ENCODE measurements around the gene VEZT. TPM values are rescaled to one million over a fixed set of nuclear protein-coding genes. Genes with fewer than 3 reads are reported as not detected.

The VEZT gene
- total RNA-seq, 2 experiments from 2014 or later, result 57.7 to 77.1 TPM

GRCh38 chr12:95208678-95209077 is 8.9 kb upstream of the VEZT start:
- Histone ChIP-seq H3K9me2 (ENCODE audit: insufficient read depth, low read length) (no peaks in the 10 kb centered on the region), H3K4me2 (ENCODE audit: low read length) (no peak overlapping the region), H3K9me3 (ENCODE audit: low read length) (no peaks in the 10 kb centered on the region), H2AFZ (ENCODE audit: low read length) (no peak overlapping the region), H3K27ac (ENCODE audit: low read depth, low read length, poor library complexity, severe bottlenecking) (no peak overlapping the region), H3K4me1 (ENCODE audit: insufficient read depth, low read length, poor library complexity, severe bottlenecking) (peaks cover 27% of the 10 kb centered on the region), H3K4me3 (ENCODE audit: low read depth, low read length, poor library complexity, severe bottlenecking) (no peak overlapping the region), H3K36me3 (ENCODE audit: insufficient read depth, low read length) (no peaks in the 10 kb centered on the region; the same call in 1 of the 2 replicates), H4K20me1 (ENCODE audit: insufficient read depth, low read length) (no peaks in the 10 kb centered on the region), H3K79me2 (ENCODE audit: insufficient read depth, low read depth, low read length) (peaks cover 19% of the 10 kb centered on the region)
- no peak for DNase-seq (ENCODE audit: low spot score)
- ChIA-PET POLR2A (no interaction called here), CTCF (ENCODE audit: unreplicated experiment) (no interaction called here)
- no TSS peak for BruUV-seq (replicated peaks)
- intact Hi-C loops (cut with micrococcal nuclease; ENCODE audit: unreplicated experiment), result no loop called here
- TF ChIP-seq EZH2phosphoT487 (IDR thresholded peaks at IDR 0.05; ENCODE audit: borderline replicate concordance, low read depth, low read length), result no peak
- TF ChIP-seq, protein P1, sequence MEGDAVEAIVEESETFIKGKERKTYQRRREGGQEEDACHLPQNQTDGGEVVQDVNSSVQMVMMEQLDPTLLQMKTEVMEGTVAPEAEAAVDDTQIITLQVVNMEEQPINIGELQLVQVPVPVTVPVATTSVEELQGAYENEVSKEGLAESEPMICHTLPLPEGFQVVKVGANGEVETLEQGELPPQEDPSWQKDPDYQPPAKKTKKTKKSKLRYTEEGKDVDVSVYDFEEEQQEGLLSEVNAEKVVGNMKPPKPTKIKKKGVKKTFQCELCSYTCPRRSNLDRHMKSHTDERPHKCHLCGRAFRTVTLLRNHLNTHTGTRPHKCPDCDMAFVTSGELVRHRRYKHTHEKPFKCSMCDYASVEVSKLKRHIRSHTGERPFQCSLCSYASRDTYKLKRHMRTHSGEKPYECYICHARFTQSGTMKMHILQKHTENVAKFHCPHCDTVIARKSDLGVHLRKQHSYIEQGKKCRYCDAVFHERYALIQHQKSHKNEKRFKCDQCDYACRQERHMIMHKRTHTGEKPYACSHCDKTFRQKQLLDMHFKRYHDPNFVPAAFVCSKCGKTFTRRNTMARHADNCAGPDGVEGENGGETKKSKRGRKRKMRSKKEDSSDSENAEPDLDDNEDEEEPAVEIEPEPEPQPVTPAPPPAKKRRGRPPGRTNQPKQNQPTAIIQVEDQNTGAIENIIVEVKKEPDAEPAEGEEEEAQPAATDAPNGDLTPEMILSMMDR (conservative IDR thresholded peaks at IDR 0.05; ENCODE audit: low read length), result no peak

DNA sequence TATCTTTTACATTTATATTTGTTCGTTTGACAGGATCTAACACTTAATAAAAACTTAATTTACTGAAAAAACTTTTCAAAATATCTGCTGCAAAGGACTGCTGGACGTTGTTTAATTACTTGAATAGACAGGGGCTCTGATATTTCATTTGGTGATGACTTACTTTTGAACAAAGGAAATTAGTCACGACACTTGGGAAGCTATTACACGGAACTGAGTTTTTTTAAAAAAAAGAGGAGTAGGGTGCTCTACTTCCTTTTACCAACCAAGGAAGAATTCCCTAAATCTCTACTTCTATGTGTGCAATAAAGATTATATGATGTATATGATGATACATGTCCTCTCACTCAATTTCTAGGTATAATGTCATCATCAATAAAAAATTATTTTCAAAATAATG is 5.0 kb upstream of the VEZT start:
- ChIA-PET CTCF (ENCODE audit: unreplicated experiment) (no interaction called here), POLR2A (interaction anchor here (0.8 to 1.5 kb wide), 2 partner anchors 11 to 15 kb away, joined by 4 to 5 read pairs; no protein-coding TSS in a partner anchor)
- H3K4me3 ChIP-seq (ENCODE audit: low read depth, low read length, poor library complexity, severe bottlenecking), result no peak overlapping the region
- H3K9me3 ChIP-seq (ENCODE audit: low read length), result no peaks in the 10 kb centered on the region
- H3K36me3 ChIP-seq (ENCODE audit: insufficient read depth, low read length), result no peaks in the 10 kb centered on the region
- no peak for DNase-seq (ENCODE audit: low spot score)
- H3K4me2 ChIP-seq (ENCODE audit: low read length), result peak overlapping the region; percentile 44
- H3K9me2 ChIP-seq (ENCODE audit: insufficient read depth, low read length), result no peaks in the 10 kb centered on the region
- H4K20me1 ChIP-seq (ENCODE audit: insufficient read depth, low read length), result no peaks in the 10 kb centered on the region; the same call in 1 of the 2 replicates
- no TSS peak for BruUV-seq (replicated peaks)
- no peak overlapping the region for H3K27ac ChIP-seq (ENCODE audit: low read depth, low read length, poor library complexity, severe bottlenecking)
- no peak for TF ChIP-seq EZH2phosphoT487 (IDR thresholded peaks at IDR 0.05; ENCODE audit: borderline replicate concordance, low read depth, low read length)
- TF ChIP-seq, protein P1 (conservative IDR thresholded peaks at IDR 0.05; ENCODE audit: low read length), result no peak
- H2AFZ ChIP-seq (ENCODE audit: low read length), result peak overlapping the region; percentile 48; the same call in 1 of the 2 replicates
- H3K4me1 ChIP-seq (ENCODE audit: insufficient read depth, low read length, poor library complexity, severe bottlenecking), result peaks cover 32% of the 10 kb centered on the region
- intact Hi-C loops (cut with micrococcal nuclease; ENCODE audit: unreplicated experiment), result no loop called here
- peaks cover 51% of the 10 kb centered on the region for H3K79me2 ChIP-seq (ENCODE audit: insufficient read depth, low read depth, low read length)

- Histone ChIP-seq H3K9me3 (ENCODE audit: low read length) (no peaks in the 10 kb centered on the region), H3K36me3 (ENCODE audit: insufficient read depth, low read length) (no peaks in the 10 kb centered on the region), H3K79me2 (ENCODE audit: insufficient read depth, low read depth, low read length) (peaks cover 56% of the 10 kb centered on the region), H3K27ac (ENCODE audit: low read depth, low read length, poor library complexity, severe bottlenecking) (no peak overlapping the region), H3K4me2 (ENCODE audit: low read length) (peak overlapping the region; percentile 44), H2AFZ (ENCODE audit: low read length) (peak overlapping the region; percentile 48; the same call in 1 of the 2 replicates), H3K4me3 (ENCODE audit: low read depth, low read length, poor library complexity, severe bottlenecking) (peak overlapping the region; percentile 2), H3K4me1 (ENCODE audit: insufficient read depth, low read length, poor library complexity, severe bottlenecking) (peaks cover 32% of the 10 kb centered on the region), H4K20me1 (ENCODE audit: insufficient read depth, low read length) (no peaks in the 10 kb centered on the region; the same call in 1 of the 2 replicates), H3K9me2 (ENCODE audit: insufficient read depth, low read length) (no peaks in the 10 kb centered on the region)
- TF ChIP-seq, protein P1 (conservative IDR thresholded peaks at IDR 0.05; ENCODE audit: low read length), result no peak
- TF ChIP-seq EZH2phosphoT487 (IDR thresholded peaks at IDR 0.05; ENCODE audit: borderline replicate concordance, low read depth, low read length), result no peak
- no TSS peak for BruUV-seq (replicated peaks)
- intact Hi-C loops (cut with micrococcal nuclease; ENCODE audit: unreplicated experiment), result no loop called here
- ChIA-PET POLR2A (interaction anchor here (0.8 to 4.9 kb wide), 3 partner anchors 12 to 15 kb away, joined by 4 to 44 read pairs (median 5); no protein-coding TSS in a partner anchor), CTCF (ENCODE audit: unreplicated experiment) (no interaction called here)
- no peak for DNase-seq (ENCODE audit: low spot score)
Measured at GRCh38 chr12:95213119-95213518, 4.5 kb upstream of the VEZT start.

Measured in OCI-LY7 (cell line).